HEK293 (cell line): ENCODE measurements around the gene VEPH1.

Experiments
- HOXA7 ChIP-seq: sonication (generic); formaldehyde crosslinking; IDR thresholded peaks from 2 replicates; pipeline ENCODE4 v1.8.1; 2022; ENCODE audit warnings: missing genetic modification reagents, borderline replicate concordance
- HOXD13 ChIP-seq: sonication (generic); formaldehyde crosslinking; IDR thresholded peaks from 2 replicates; pipeline ENCODE4 v1.8.0; 2022; ENCODE audit warnings: missing genetic modification reagents, borderline replicate concordance
- MYNN ChIP-seq: fragments of 450-650 bp; formaldehyde crosslinking; IDR thresholded peaks from 2 replicates; pipeline ENCODE4 v1.5.1; 2016; ENCODE audit warnings: missing biosample characterization, missing genetic modification characterization, borderline replicate concordance
- MZF1 ChIP-seq: fragments of 450-650 bp; formaldehyde crosslinking; IDR thresholded peaks from 2 replicates; pipeline ENCODE4 v1.5.1; 2017; ENCODE audit warnings: missing biosample characterization, missing genetic modification characterization, borderline replicate concordance
- ZBTB1 ChIP-seq: fragments of 450-650 bp; formaldehyde crosslinking; IDR thresholded peaks from 2 replicates; pipeline ENCODE4 v1.5.1; 2016; ENCODE audit warnings: missing biosample characterization, missing genetic modification characterization
- ZBTB17 ChIP-seq: fragments of 450-650 bp; formaldehyde crosslinking; IDR thresholded peaks from 2 replicates; pipeline ENCODE4 v1.5.1; 2016; ENCODE audit warnings: missing biosample characterization, missing genetic modification characterization
- ZBTB8A ChIP-seq: fragments of 450-650 bp; formaldehyde crosslinking; IDR thresholded peaks from 2 replicates; pipeline ENCODE4 v1.5.1; 2016; ENCODE audit warnings: missing biosample characterization, missing genetic modification characterization
- ZFP3 ChIP-seq: fragments of 450-650 bp; formaldehyde crosslinking; IDR thresholded peaks from 2 replicates; pipeline ENCODE4 v1.5.1; 2016; ENCODE audit warnings: low read depth, missing biosample characterization, missing genetic modification characterization
- ZFP41 ChIP-seq: fragments of 450-650 bp; formaldehyde crosslinking; IDR thresholded peaks from 2 replicates; pipeline ENCODE4 v1.5.1; 2016; ENCODE audit warnings: missing biosample characterization, missing genetic modification characterization, borderline replicate concordance
- ZNF10 ChIP-seq: fragments of 450-650 bp; formaldehyde crosslinking; IDR thresholded peaks from 2 replicates; pipeline ENCODE4 v1.5.1; 2017; ENCODE audit warnings: missing biosample characterization, missing genetic modification characterization
- ZNF146 ChIP-seq: fragments of 450-650 bp; formaldehyde crosslinking; IDR thresholded peaks from 2 replicates; pipeline ENCODE4 v1.5.1; 2016; ENCODE audit warnings: missing biosample characterization, missing genetic modification characterization
- ZNF157 ChIP-seq: fragments of 450-650 bp; formaldehyde crosslinking; IDR thresholded peaks from 2 replicates; pipeline ENCODE4 v1.5.1; 2016; ENCODE audit warnings: missing biosample characterization, missing genetic modification characterization
- ZNF175 ChIP-seq: fragments of 450-650 bp; formaldehyde crosslinking; IDR thresholded peaks from 2 replicates; pipeline ENCODE4 v1.5.1; 2016; ENCODE audit warnings: missing biosample characterization, missing genetic modification characterization
- ZNF19 ChIP-seq: fragments of 450-650 bp; formaldehyde crosslinking; IDR thresholded peaks from 2 replicates; pipeline ENCODE4; 2016; ENCODE audit warnings: missing biosample characterization, missing genetic modification characterization, low read depth
- ZNF324 ChIP-seq: fragments of 450-650 bp; formaldehyde crosslinking; IDR thresholded peaks from 2 replicates; pipeline ENCODE4 v1.5.1; 2016; ENCODE audit warnings: missing biosample characterization, missing genetic modification characterization
- ZNF426 ChIP-seq: fragments of 450-650 bp; formaldehyde crosslinking; IDR thresholded peaks from 2 replicates; pipeline ENCODE4 v1.5.1; 2017; ENCODE audit warnings: missing biosample characterization, missing genetic modification characterization, mild to moderate bottlenecking, inconsistent platforms, moderate library complexity
- ZNF473 ChIP-seq: fragments of 450-650 bp; formaldehyde crosslinking; IDR thresholded peaks from 2 replicates; pipeline ENCODE4 v1.5.1; 2017; ENCODE audit warnings: missing biosample characterization, missing genetic modification characterization
- ZNF501 ChIP-seq: fragments of 450-650 bp; formaldehyde crosslinking; IDR thresholded peaks from 2 replicates; pipeline ENCODE4 v1.5.1; 2016; ENCODE audit warnings: missing biosample characterization, missing genetic modification characterization
- ZNF560 ChIP-seq: fragments of 450-650 bp; formaldehyde crosslinking; IDR thresholded peaks from 2 replicates; pipeline ENCODE4 v1.5.1; 2017; ENCODE audit warnings: missing biosample characterization, missing genetic modification characterization, borderline replicate concordance
- ZNF596 ChIP-seq: fragments of 450-650 bp; IDR thresholded peaks from 2 replicates; pipeline ENCODE4 v1.5.0; 2018; ENCODE audit warnings: missing biosample characterization, mild to moderate bottlenecking, missing genetic modification characterization, moderate library complexity
- ZNF654 ChIP-seq: fragments of 450-650 bp; formaldehyde crosslinking; IDR thresholded peaks from 2 replicates; pipeline ENCODE4 v1.5.1; 2016; ENCODE audit warnings: low read depth, missing biosample characterization, missing genetic modification characterization
- ZNF658 ChIP-seq: fragments of 450-650 bp; formaldehyde crosslinking; IDR thresholded peaks from 2 replicates; pipeline ENCODE4; 2016; ENCODE audit warnings: missing biosample characterization, missing genetic modification characterization
- ZNF664 ChIP-seq: fragments of 450-650 bp; formaldehyde crosslinking; IDR thresholded peaks from 2 replicates; pipeline ENCODE4 v1.5.1; 2016; ENCODE audit warnings: missing biosample characterization, missing genetic modification characterization
- ZNF707 ChIP-seq: fragments of 450-650 bp; formaldehyde crosslinking; IDR thresholded peaks from 2 replicates; pipeline ENCODE4 v1.5.1; 2016; ENCODE audit warnings: missing biosample characterization, missing genetic modification characterization
- ZNF843 ChIP-seq: fragments of 450-650 bp; formaldehyde crosslinking; IDR thresholded peaks from 2 replicates; pipeline ENCODE4 v1.5.1; 2016; ENCODE audit warnings: missing biosample characterization, missing genetic modification characterization
- ZSCAN16 ChIP-seq: fragments of 450-650 bp; formaldehyde crosslinking; IDR thresholded peaks from 2 replicates; pipeline ENCODE4 v1.5.1; 2016; ENCODE audit warnings: missing biosample characterization, missing genetic modification characterization
- ZXDB ChIP-seq: fragments of 450-650 bp; formaldehyde crosslinking; IDR thresholded peaks from 2 replicates; pipeline ENCODE4 v1.5.1; 2016; ENCODE audit warnings: missing biosample characterization, missing genetic modification characterization
- TF ChIP-seq, protein P1 (sequence below): fragments of 450-650 bp; formaldehyde crosslinking; IDR thresholded peaks from 2 replicates; pipeline ENCODE4 v1.5.1; 2016; ENCODE audit warnings: missing biosample characterization, missing genetic modification characterization, low read depth
- TF ChIP-seq, protein P2 (sequence below): fragments of 450-650 bp; formaldehyde crosslinking; IDR thresholded peaks from 2 replicates; pipeline ENCODE4 v1.5.1; 2016; ENCODE audit warnings: missing biosample characterization, missing genetic modification characterization
- TF ChIP-seq, protein P3 (sequence below): fragments of 450-650 bp; IDR thresholded peaks from 2 replicates; pipeline ENCODE4 v1.5.1; 2018; ENCODE audit warnings: missing biosample characterization, mild to moderate bottlenecking, missing genetic modification characterization
- TF ChIP-seq, protein P4 (sequence below): fragments of 450-650 bp; formaldehyde crosslinking; IDR thresholded peaks from 2 replicates; pipeline ENCODE4 v1.5.1; 2017; ENCODE audit warnings: missing biosample characterization, missing genetic modification characterization
- TF ChIP-seq, protein P5 (sequence below): fragments of 450-650 bp; formaldehyde crosslinking; IDR thresholded peaks from 2 replicates; pipeline ENCODE4 v1.5.1; 2016; ENCODE audit warnings: missing biosample characterization, missing genetic modification characterization

Gene VEPH1

DNA sequence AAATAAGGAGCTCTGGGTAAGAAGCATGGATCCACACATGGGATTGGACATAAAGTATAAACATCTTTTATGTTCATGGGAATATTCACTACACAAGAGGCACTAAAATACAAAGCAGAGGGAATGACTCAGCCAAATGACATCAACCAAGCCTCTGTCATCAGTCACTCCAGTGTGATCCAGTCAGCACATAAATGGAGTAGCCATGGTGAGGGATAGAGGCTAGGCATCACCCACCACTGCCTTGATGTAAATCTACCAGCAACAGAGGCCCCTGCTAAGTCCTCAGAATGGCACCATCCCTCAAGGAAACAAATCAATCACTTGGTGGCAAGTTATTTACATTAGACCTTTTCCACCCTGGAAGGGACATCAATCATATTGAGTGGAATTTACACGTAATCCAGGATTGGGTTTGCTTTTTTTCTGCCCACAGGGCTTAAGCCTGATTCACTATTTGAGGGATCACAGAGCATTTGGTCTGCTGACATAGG is 27.2 kb downstream of the VEPH1 start (continued):
- TF ChIP-seq, protein P1, sequence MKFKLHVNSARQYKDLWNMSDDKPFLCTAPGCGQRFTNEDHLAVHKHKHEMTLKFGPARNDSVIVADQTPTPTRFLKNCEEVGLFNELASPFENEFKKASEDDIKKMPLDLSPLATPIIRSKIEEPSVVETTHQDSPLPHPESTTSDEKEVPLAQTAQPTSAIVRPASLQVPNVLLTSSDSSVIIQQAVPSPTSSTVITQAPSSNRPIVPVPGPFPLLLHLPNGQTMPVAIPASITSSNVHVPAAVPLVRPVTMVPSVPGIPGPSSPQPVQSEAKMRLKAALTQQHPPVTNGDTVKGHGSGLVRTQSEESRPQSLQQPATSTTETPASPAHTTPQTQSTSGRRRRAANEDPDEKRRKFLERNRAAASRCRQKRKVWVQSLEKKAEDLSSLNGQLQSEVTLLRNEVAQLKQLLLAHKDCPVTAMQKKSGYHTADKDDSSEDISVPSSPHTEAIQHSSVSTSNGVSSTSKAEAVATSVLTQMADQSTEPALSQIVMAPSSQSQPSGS (tag by site-specific recombination): no peak
- TF ChIP-seq ZNF560 (tag by site-specific recombination): no peak
- no peak for TF ChIP-seq ZNF664 (tag by site-specific recombination)
- TF ChIP-seq HOXD13 (CRISPR knock-in tag): no peak
- TF ChIP-seq ZXDB (tag by site-specific recombination): peak; percentile 77
- TF ChIP-seq, protein P2, sequence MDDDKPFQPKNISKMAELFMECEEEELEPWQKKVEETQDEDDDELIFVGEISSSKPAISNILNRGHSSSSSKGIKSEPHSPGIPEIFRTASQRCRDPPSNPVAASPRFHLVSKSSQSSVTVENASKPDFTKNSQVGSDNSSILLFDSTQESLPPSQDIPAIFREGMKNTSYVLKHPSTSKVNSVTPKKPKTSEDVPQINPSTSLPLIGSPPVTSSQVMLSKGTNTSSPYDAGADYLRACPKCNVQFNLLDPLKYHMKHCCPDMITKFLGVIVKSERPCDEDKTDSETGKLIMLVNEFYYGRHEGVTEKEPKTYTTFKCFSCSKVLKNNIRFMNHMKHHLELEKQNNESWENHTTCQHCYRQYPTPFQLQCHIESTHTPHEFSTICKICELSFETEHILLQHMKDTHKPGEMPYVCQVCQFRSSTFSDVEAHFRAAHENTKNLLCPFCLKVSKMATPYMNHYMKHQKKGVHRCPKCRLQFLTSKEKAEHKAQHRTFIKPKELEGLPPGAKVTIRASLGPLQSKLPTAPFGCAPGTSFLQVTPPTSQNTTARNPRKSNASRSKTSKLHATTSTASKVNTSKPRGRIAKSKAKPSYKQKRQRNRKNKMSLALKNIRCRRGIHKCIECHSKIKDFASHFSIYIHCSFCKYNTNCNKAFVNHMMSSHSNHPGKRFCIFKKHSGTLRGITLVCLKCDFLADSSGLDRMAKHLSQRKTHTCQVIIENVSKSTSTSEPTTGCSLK (tag by site-specific recombination): no peak
- TF ChIP-seq ZNF654: no peak; the same call in 1 of the 2 replicates
- TF ChIP-seq ZNF157 (tag by site-specific recombination): no peak
- peak; percentile 87 for TF ChIP-seq ZNF843 (tag by site-specific recombination)
- TF ChIP-seq ZNF10 (tag by site-specific recombination): 0 out of 2 replicates have a peak, but pooled peaks have one; percentile 50
- no peak for TF ChIP-seq ZNF707 (tag by site-specific recombination)
- TF ChIP-seq ZBTB1: no peak
- no peak for TF ChIP-seq ZFP41
- no peak for TF ChIP-seq ZNF658 (tag by site-specific recombination)
- no peak for TF ChIP-seq ZNF596 (tag by site-specific recombination)
- no peak for TF ChIP-seq ZFP3
- TF ChIP-seq MYNN (tag by site-specific recombination): no peak
- TF ChIP-seq ZBTB8A (tag by site-specific recombination): no peak
- TF ChIP-seq ZNF324: no peak; the same call in 1 of the 2 replicates
- TF ChIP-seq ZNF501 (tag by site-specific recombination): no peak
- peak; percentile 53 for TF ChIP-seq ZBTB17
- TF ChIP-seq ZNF146 (tag by site-specific recombination): peak; percentile 28; the same call in 1 of the 2 replicates
- TF ChIP-seq, protein P3, sequence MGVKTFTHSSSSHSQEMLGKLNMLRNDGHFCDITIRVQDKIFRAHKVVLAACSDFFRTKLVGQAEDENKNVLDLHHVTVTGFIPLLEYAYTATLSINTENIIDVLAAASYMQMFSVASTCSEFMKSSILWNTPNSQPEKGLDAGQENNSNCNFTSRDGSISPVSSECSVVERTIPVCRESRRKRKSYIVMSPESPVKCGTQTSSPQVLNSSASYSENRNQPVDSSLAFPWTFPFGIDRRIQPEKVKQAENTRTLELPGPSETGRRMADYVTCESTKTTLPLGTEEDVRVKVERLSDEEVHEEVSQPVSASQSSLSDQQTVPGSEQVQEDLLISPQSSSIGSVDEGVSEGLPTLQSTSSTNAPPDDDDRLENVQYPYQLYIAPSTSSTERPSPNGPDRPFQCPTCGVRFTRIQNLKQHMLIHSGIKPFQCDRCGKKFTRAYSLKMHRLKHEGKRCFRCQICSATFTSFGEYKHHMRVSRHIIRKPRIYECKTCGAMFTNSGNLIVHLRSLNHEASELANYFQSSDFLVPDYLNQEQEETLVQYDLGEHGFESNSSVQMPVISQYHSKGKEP (tag by site-specific recombination): no peak
- no peak for TF ChIP-seq MZF1 (tag by site-specific recombination)
- no peak for TF ChIP-seq ZNF473 (tag by site-specific recombination)
- no peak for TF ChIP-seq ZSCAN16 (tag by site-specific recombination)
- TF ChIP-seq HOXA7: no peak
- TF ChIP-seq ZNF19 (tag by site-specific recombination): no peak
- TF ChIP-seq ZNF426: no peak
- TF ChIP-seq, protein P4, sequence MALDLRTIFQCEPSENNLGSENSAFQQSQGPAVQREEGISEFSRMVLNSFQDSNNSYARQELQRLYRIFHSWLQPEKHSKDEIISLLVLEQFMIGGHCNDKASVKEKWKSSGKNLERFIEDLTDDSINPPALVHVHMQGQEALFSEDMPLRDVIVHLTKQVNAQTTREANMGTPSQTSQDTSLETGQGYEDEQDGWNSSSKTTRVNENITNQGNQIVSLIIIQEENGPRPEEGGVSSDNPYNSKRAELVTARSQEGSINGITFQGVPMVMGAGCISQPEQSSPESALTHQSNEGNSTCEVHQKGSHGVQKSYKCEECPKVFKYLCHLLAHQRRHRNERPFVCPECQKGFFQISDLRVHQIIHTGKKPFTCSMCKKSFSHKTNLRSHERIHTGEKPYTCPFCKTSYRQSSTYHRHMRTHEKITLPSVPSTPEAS (tag by site-specific recombination): no peak
- TF ChIP-seq, protein P5, sequence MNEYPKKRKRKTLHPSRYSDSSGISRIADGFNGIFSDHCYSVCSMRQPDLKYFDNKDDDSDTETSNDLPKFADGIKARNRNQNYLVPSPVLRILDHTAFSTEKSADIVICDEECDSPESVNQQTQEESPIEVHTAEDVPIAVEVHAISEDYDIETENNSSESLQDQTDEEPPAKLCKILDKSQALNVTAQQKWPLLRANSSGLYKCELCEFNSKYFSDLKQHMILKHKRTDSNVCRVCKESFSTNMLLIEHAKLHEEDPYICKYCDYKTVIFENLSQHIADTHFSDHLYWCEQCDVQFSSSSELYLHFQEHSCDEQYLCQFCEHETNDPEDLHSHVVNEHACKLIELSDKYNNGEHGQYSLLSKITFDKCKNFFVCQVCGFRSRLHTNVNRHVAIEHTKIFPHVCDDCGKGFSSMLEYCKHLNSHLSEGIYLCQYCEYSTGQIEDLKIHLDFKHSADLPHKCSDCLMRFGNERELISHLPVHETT (tag by site-specific recombination): peak; percentile 83
- no peak for TF ChIP-seq ZNF175 (tag by site-specific recombination)
- TF ChIP-seq, all 188 proteins: peak for 40
